Right forelimb (tissue), 1 donor: ENCODE measurements around the gene HES2.
A peak's percentile ranks its signal among the peaks of the same experiment; 100 is the strongest.
"Not testable (repeated sequence)": the region's sequence is repeated elsewhere in the genome, so short reads cannot be mapped to it uniquely, and the experiment has no call there.

Experiments used
- DNase-seq: peaks from one replicate; pipeline ENCODE4 v3.0.0-alpha.2; 2018

HES2 gene

GRCh38 chr1:6453895-6454855 lies 34.5 kb upstream of the HES2 start:
- DNase-seq: not testable (repeated sequence)

GRCh38 chr1:6450943-6451373 lies 31.2 kb upstream of the HES2 start:
- no peak for DNase-seq

GRCh38 chr1:6450486-6450885 lies 30.8 kb upstream of the HES2 start:
- DNase-seq: not testable (repeated sequence)

- no peak for DNase-seq
These were observed 30.3 kb upstream of the HES2 start for GRCh38 chr1:6450005-6450450.

GRCh38 chr1:6448749-6449631 lies 29.3 kb upstream of the HES2 start:
- DNase-seq: peak; percentile 54

GRCh38 chr1:6447818-6448748 lies 28.4 kb upstream of the HES2 start:
- DNase-seq: no peak

- DNase-seq: no peak
These were observed 27.5 kb upstream of the HES2 start for GRCh38 chr1:6447016-6447817.

GRCh38 chr1:6446665-6447015 lies 26.9 kb upstream of the HES2 start:
- DNase-seq: no peak

- not testable (repeated sequence) for DNase-seq
These were observed 26.2 kb upstream of the HES2 start for GRCh38 chr1:6445929-6446328.

GRCh38 chr1:6445062-6445763 lies 25.5 kb upstream of the HES2 start:
- peak; percentile 45 for DNase-seq

- no peak for DNase-seq
These were observed 24.7 kb upstream of the HES2 start for GRCh38 chr1:6444377-6444776.

GRCh38 chr1:6443339-6444115 lies 23.8 kb upstream of the HES2 start:
- no peak for DNase-seq

GRCh38 chr1:6441586-6441985 lies 21.9 kb upstream of the HES2 start:
- no peak for DNase-seq

- DNase-seq: no peak
These were observed 20.7 kb upstream of the HES2 start for GRCh38 chr1:6440198-6441126.

GRCh38 chr1:6438047-6438525 lies 18.4 kb upstream of the HES2 start:
- DNase-seq: peak; percentile 73

- DNase-seq: not testable (repeated sequence)
These were observed 17.4 kb upstream of the HES2 start for GRCh38 chr1:6437012-6437700.

GRCh38 chr1:6436277-6436676 lies 16.6 kb upstream of the HES2 start:
- not testable (repeated sequence) for DNase-seq

- DNase-seq: no peak
These were observed 15.8 kb upstream of the HES2 start for GRCh38 chr1:6435547-6435946.
